ENCODE data around the gene LY9. TPM values are rescaled to one million over a fixed set of nuclear protein-coding genes. Genes with fewer than 3 reads are reported as not detected.

The LY9 gene
- polyA plus RNA-seq, 4 donors: 0.45 to 3.8 (median 1.1) TPM

DNA sequence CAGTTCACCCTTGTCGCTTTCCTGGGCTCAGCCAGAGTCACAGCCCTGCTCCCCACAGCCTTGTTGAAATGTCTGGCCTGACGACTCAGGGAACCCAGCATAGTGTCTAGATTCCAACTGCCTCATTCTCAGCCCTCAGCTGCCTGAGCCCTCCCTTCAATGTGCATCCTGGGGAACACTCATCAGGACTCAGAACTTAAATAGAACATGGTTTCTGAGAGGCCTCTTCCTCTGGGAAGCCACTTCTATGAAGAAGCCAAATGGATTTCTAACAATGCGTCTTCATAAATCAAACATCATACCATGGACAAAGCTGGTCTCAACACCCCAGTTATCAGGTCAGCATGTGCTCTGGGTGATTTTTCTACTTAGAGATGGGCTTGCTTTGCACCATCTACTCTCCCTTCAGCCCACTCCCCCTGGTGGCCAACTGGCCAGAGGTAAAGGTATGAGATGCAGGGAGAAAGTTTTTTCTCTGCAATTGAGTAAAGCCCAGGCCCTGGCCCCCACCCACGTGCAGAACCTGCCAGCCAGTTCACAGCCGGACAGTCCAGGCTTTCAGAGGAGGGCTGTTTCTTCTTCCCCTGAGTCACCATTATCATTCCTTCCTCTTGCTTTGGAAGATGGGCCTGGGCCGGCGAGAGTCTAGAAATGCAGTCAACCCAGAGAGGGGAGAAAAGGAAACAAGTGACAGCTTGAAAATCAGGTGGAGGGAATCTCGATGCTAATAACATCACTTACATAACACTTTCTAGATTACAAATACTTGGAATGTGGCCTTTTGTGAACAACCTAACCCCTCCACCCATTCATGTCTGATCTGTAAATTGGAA is 34.6 kb downstream of the LY9 start:
- DNase-seq (peak; percentile 78 to 81), FAIRE-seq (no peak)
- no peaks in the 10 kb centered on the region for H3K4me1 ChIP-seq (ENCODE audit: control insufficient read depth in 3 of 3, insufficient read depth in 2 of 3, low read depth in 1 of 3, low read length in 2 of 3)
- H3K27ac ChIP-seq (ENCODE audit: low read depth in 1 of 3, low read length in 2 of 3): no peak overlapping the region
- WGBS, 3 donors: 56 to 67% (median 60%) methylated on average over 8 of the region's 8 CpGs
- no peak overlapping the region for H3K4me3 ChIP-seq (ENCODE audit: low read depth in 1 of 3, low read length in 3 of 3)
- H3K27me3 ChIP-seq (ENCODE audit: control insufficient read depth in 3 of 3, insufficient read depth in 3 of 3, low read length in 3 of 3): no peaks in the 10 kb centered on the region
- H3K9me3 ChIP-seq (ENCODE audit: control insufficient read depth in 2 of 2, insufficient read depth in 1 of 2, low read depth in 1 of 2, low read length in 1 of 2): no peaks in the 10 kb centered on the region
- H3K36me3 ChIP-seq (ENCODE audit: control insufficient read depth in 3 of 3, insufficient read depth in 2 of 3, low read depth in 1 of 3, low read length in 3 of 3): no peaks in the 10 kb centered on the region

DNA sequence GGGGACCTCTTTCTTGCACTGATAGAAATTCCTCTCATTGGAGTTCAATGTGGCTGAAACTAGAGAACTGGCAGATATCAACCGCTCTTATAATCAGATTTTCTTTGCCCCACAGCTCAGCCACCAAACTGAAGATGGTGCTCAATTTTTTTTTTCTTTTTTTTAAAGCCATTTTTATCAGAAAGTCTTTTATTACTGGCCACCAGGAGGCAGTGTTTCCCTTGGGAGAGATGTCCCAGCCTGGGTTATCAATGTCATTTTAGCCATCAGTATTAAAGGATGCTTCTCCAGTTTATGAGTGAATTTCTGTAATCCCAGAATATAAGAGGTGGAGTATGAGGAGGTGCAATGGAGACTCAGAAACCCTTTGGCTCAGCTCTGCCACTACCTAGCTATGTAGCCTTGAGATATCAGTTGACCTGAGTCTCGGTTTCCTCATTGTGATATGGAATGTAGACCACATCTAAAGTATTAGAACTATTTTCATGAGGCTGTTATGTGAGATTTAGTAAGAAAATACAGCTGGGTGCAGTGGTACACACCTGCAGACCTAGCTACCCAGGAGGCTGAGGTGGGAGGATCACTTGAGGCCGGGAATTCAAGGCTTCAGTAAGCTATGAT is 39.1 kb downstream of the LY9 start:
- H3K27ac ChIP-seq (ENCODE audit: low read depth in 1 of 3, low read length in 2 of 3): no peak overlapping the region
- FAIRE-seq (no peak), DNase-seq (peak; percentile 55 to 65)
- no peaks in the 10 kb centered on the region for H3K36me3 ChIP-seq (ENCODE audit: control insufficient read depth in 3 of 3, insufficient read depth in 2 of 3, low read depth in 1 of 3, low read length in 3 of 3)
- 63 to 75% (median 66%) methylated on average over 3 of the region's 3 CpGs for WGBS, 3 donors
- H3K4me1 ChIP-seq (ENCODE audit: control insufficient read depth in 3 of 3, insufficient read depth in 2 of 3, low read depth in 1 of 3, low read length in 2 of 3): peaks cover 0 to 15% (median 0%) of the 10 kb centered on the region in 3 donors
- no peaks in the 10 kb centered on the region for H3K9me3 ChIP-seq (ENCODE audit: control insufficient read depth in 2 of 2, insufficient read depth in 1 of 2, low read depth in 1 of 2, low read length in 1 of 2)
- H3K4me3 ChIP-seq (ENCODE audit: low read depth in 1 of 3, low read length in 3 of 3): no peak overlapping the region
- no peaks in the 10 kb centered on the region for H3K27me3 ChIP-seq (ENCODE audit: control insufficient read depth in 3 of 3, insufficient read depth in 3 of 3, low read length in 3 of 3)

DNA sequence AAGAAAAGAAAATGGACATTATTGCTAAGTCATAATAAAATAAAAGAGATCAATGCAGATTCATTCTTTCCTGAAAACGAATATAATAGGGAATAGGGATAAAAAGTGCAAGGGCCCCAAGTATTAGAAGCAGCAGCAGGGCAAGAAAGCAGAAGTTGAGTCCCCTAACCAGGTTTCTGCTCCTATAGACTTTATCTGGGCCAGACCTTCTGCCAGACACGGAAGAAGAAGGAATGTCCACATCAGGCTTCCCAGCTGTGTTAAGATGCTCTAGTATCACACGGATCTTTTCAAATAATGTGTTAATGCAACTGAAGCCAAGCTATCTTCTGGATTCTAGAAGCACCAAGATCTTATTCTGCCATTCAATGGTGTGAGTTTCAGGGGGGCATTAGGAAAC is 39.8 kb downstream of the LY9 start:
- H3K4me1 ChIP-seq (ENCODE audit: control insufficient read depth in 3 of 3, insufficient read depth in 2 of 3, low read depth in 1 of 3, low read length in 2 of 3): peaks cover 0 to 15% (median 0%) of the 10 kb centered on the region in 3 donors
- no peaks in the 10 kb centered on the region for H3K9me3 ChIP-seq (ENCODE audit: control insufficient read depth in 2 of 2, insufficient read depth in 1 of 2, low read depth in 1 of 2, low read length in 1 of 2)
- no peak overlapping the region for H3K27ac ChIP-seq (ENCODE audit: low read depth in 1 of 3, low read length in 2 of 3)
- H3K27me3 ChIP-seq (ENCODE audit: control insufficient read depth in 3 of 3, insufficient read depth in 3 of 3, low read length in 3 of 3): no peaks in the 10 kb centered on the region
- no peak overlapping the region for H3K4me3 ChIP-seq (ENCODE audit: low read depth in 1 of 3, low read length in 3 of 3)
- DNase-seq (no peak), FAIRE-seq (no peak)
- H3K36me3 ChIP-seq (ENCODE audit: control insufficient read depth in 3 of 3, insufficient read depth in 2 of 3, low read depth in 1 of 3, low read length in 3 of 3): no peaks in the 10 kb centered on the region
- WGBS, 3 donors: 80 to 86% (median 86%) methylated on average over 3 of the region's 3 CpGs

DNA sequence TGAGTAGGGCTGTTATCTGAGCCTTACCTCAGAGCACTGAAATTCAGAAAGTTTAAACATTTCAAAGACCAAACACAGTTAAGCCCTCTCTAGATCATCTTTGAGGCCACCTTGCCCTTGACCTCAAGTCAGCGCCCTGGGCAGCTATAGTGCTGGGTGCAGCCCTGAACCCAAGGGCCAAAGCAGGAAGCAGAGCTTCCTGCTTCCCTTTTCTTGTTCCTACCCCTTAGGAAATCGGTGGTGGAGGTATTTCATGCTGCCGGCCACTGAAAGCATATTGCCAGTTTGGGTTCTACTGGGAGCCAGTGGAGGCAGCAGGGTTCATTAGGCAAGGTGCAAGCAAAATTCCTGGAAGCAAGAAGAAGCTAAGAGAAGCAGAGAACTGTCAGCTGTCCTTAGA is 40.6 kb downstream of the LY9 start:
- FAIRE-seq (no peak), DNase-seq (no peak)
- Histone ChIP-seq H3K9me3 (ENCODE audit: control insufficient read depth in 2 of 2, insufficient read depth in 1 of 2, low read depth in 1 of 2, low read length in 1 of 2) (no peaks in the 10 kb centered on the region), H3K4me1 (ENCODE audit: control insufficient read depth in 3 of 3, insufficient read depth in 2 of 3, low read depth in 1 of 3, low read length in 2 of 3) (peaks cover 0 to 15% (median 2%) of the 10 kb centered on the region in 3 donors), H3K36me3 (ENCODE audit: control insufficient read depth in 3 of 3, insufficient read depth in 2 of 3, low read depth in 1 of 3, low read length in 3 of 3) (no peaks in the 10 kb centered on the region), H3K27ac (ENCODE audit: low read depth in 1 of 3, low read length in 2 of 3) (no peak overlapping the region), H3K27me3 (ENCODE audit: control insufficient read depth in 3 of 3, insufficient read depth in 3 of 3, low read length in 3 of 3) (no peaks in the 10 kb centered on the region), H3K4me3 (ENCODE audit: low read depth in 1 of 3, low read length in 3 of 3) (no peak overlapping the region)
- 47 to 60% (median 55%) methylated on average over 3 of the region's 3 CpGs for WGBS, 3 donors

DNA sequence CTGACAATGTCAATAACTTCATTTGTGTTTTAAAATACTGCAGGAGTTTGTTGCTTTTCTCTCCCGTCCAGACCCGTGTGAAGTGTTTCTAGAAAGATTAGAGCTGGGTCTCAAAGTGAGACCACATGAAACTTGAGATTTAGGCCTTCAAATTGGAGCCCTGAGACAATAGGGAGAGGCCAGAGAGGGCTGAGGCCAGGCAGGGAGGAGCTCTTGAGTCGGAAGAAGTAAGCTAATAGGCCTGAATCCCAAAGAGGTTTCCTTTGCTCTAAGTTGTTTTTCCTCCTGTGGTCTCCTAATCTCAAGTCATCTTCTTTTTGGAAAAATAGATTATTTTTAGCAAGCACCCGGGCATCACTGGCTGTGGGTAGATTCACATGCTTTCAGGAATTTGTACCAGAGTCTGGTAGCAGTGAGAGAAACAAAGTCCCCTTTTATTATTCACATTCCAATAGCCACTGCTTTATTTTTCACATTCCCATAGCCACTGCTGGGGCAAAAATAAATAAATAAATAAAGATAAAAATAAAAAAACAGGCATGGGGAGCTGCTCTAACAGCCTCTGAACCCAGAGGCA is 41.1 kb downstream of the LY9 start:
- WGBS, 3 donors: 64 to 79% (median 67%) methylated on average over 4 of the region's 4 CpGs
- H3K27me3 ChIP-seq (ENCODE audit: control insufficient read depth in 3 of 3, insufficient read depth in 3 of 3, low read length in 3 of 3): no peaks in the 10 kb centered on the region
- H3K9me3 ChIP-seq (ENCODE audit: control insufficient read depth in 2 of 2, insufficient read depth in 1 of 2, low read depth in 1 of 2, low read length in 1 of 2): no peaks in the 10 kb centered on the region
- H3K36me3 ChIP-seq (ENCODE audit: control insufficient read depth in 3 of 3, insufficient read depth in 2 of 3, low read depth in 1 of 3, low read length in 3 of 3): no peaks in the 10 kb centered on the region
- no peak for DNase-seq
- H3K4me3 ChIP-seq (ENCODE audit: low read depth in 1 of 3, low read length in 3 of 3): no peak overlapping the region
- H3K27ac ChIP-seq (ENCODE audit: low read depth in 1 of 3, low read length in 2 of 3): peak overlapping the region in 1 of 3 donors; percentile 59
- peaks cover 0 to 15% (median 2%) of the 10 kb centered on the region in 3 donors for H3K4me1 ChIP-seq (ENCODE audit: control insufficient read depth in 3 of 3, insufficient read depth in 2 of 3, low read depth in 1 of 3, low read length in 2 of 3)
- no peak for FAIRE-seq

DNA sequence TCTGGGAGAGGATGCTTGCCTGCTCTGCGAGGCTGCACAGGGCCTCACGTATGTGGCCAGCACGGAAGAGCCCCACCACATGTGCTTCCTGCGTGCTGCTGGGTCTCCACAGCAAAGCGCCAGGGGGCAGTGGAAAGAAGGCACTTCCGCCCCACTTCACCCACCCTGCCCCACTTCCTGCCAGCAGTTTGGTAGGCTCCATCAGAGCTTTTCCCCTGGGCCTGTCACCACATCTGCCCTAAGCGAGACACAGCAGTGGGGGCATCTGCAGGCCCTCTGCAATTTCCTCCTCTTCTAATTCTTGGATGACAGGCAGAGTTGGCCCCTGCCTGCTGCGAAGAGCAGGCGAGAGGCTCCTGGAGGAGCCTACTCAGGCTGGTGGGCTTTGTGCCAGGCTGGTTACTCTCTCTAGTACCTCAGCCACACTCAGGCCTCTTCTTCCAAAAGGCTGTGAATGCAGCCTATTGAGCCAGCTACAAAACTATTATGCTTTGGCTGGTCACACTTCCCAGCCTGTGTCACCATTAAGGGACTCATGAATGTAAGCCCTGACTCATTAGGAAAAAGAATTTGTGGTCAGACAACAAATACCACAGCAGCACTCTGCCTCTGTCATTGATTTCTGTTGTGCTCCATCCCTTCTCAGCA is 41.7 kb downstream of the LY9 start:
- H3K4me3 ChIP-seq (ENCODE audit: low read depth in 1 of 3, low read length in 3 of 3): no peak overlapping the region
- H3K4me1 ChIP-seq (ENCODE audit: control insufficient read depth in 3 of 3, insufficient read depth in 2 of 3, low read depth in 1 of 3, low read length in 2 of 3): peaks cover 0 to 15% (median 2%) of the 10 kb centered on the region in 3 donors
- FAIRE-seq (no peak), DNase-seq (peak in 1 of 2 donors; percentile 68)
- no peaks in the 10 kb centered on the region for H3K27me3 ChIP-seq (ENCODE audit: control insufficient read depth in 3 of 3, insufficient read depth in 3 of 3, low read length in 3 of 3)
- H3K36me3 ChIP-seq (ENCODE audit: control insufficient read depth in 3 of 3, insufficient read depth in 2 of 3, low read depth in 1 of 3, low read length in 3 of 3): no peaks in the 10 kb centered on the region
- WGBS, 3 donors: 54 to 94% (median 55%) methylated on average over 9 of the region's 9 CpGs
- no peaks in the 10 kb centered on the region for H3K9me3 ChIP-seq (ENCODE audit: control insufficient read depth in 2 of 2, insufficient read depth in 1 of 2, low read depth in 1 of 2, low read length in 1 of 2)
- peak overlapping the region in 1 of 3 donors; percentile 52 for H3K27ac ChIP-seq (ENCODE audit: low read depth in 1 of 3, low read length in 2 of 3)

DNA sequence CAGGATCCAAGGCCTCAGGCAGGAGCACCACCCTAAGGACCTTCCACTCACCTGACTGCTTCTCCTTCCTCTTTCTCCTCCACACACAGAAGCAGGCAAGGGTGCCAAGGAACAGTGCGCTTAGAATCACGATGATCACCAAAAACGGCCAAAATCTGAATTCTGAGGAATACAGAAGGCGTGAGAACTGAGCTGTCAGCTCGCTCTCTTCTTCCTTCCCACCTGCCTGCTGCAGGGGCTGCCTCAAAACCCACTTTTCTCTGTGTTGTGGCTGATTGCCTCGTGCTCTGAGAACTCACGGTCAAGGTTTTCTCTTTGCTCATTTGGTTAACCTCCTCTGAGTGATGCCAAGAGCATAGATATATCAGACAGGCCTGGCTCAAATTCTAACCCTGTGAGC is 42.9 kb downstream of the LY9 start:
- Histone ChIP-seq H3K4me1 (ENCODE audit: control insufficient read depth in 3 of 3, insufficient read depth in 2 of 3, low read depth in 1 of 3, low read length in 2 of 3) (peaks cover 0 to 15% (median 2%) of the 10 kb centered on the region in 3 donors), H3K4me3 (ENCODE audit: low read depth in 1 of 3, low read length in 3 of 3) (no peak overlapping the region), H3K27ac (ENCODE audit: low read depth in 1 of 3, low read length in 2 of 3) (no peak overlapping the region), H3K9me3 (ENCODE audit: control insufficient read depth in 2 of 2, insufficient read depth in 1 of 2, low read depth in 1 of 2, low read length in 1 of 2) (no peaks in the 10 kb centered on the region), H3K36me3 (ENCODE audit: control insufficient read depth in 3 of 3, insufficient read depth in 2 of 3, low read depth in 1 of 3, low read length in 3 of 3) (no peaks in the 10 kb centered on the region), H3K27me3 (ENCODE audit: control insufficient read depth in 3 of 3, insufficient read depth in 3 of 3, low read length in 3 of 3) (no peaks in the 10 kb centered on the region)
- DNase-seq (peak in 1 of 2 donors; percentile 27), FAIRE-seq (no peak)
- 73 to 82% (median 76%) methylated on average over 7 of the region's 7 CpGs for WGBS, 3 donors

DNA sequence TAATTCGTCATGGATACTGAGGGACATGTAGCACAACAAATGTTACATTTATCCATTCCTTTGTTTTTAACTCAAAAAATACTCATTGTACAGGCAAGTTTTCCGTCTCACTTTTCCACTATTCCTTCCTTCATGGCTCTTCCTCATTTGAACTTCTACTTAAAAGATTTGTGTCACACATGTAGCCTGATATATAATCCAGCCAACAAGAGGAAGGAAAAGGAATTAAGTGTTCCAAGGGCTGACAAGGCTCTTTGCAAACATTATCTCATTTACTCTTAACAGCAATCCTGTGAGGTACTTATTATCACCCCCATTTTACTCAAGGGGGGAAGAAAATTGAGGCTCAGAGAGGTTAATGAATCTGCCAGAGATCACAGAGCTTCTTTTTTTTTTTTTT is 43.8 kb downstream of the LY9 start:
- H3K4me3 ChIP-seq (ENCODE audit: low read depth in 1 of 3, low read length in 3 of 3): no peak overlapping the region
- peaks cover 0 to 15% (median 2%) of the 10 kb centered on the region in 3 donors for H3K4me1 ChIP-seq (ENCODE audit: control insufficient read depth in 3 of 3, insufficient read depth in 2 of 3, low read depth in 1 of 3, low read length in 2 of 3)
- DNase-seq (no peak), FAIRE-seq (no peak)
- H3K9me3 ChIP-seq (ENCODE audit: control insufficient read depth in 2 of 2, insufficient read depth in 1 of 2, low read depth in 1 of 2, low read length in 1 of 2): peaks cover 0 to 3% of the 10 kb centered on the region in 2 donors
- no peaks in the 10 kb centered on the region for H3K27me3 ChIP-seq (ENCODE audit: control insufficient read depth in 3 of 3, insufficient read depth in 3 of 3, low read length in 3 of 3)
- H3K27ac ChIP-seq (ENCODE audit: low read depth in 1 of 3, low read length in 2 of 3): no peak overlapping the region
- no peaks in the 10 kb centered on the region for H3K36me3 ChIP-seq (ENCODE audit: control insufficient read depth in 3 of 3, insufficient read depth in 2 of 3, low read depth in 1 of 3, low read length in 3 of 3)
- 86 to 89% (median 88%) methylated on average over 2 of the region's 2 CpGs for WGBS, 3 donors

Measured in small intestine (tissue), 7 donors.